ENCODE measurements around the gene RASAL2. TPM values are rescaled to one million over a fixed set of nuclear protein-coding genes. Genes with fewer than 3 reads are reported as not detected.
"Not testable (repeated sequence)": the region's sequence is repeated elsewhere in the genome, so short reads cannot be mapped to it uniquely, and the experiment has no call there.

RASAL2 gene
- total RNA-seq, 4 donors from 2014 or later: 31.8 to 48.3 (median 37.8) TPM

DNA sequence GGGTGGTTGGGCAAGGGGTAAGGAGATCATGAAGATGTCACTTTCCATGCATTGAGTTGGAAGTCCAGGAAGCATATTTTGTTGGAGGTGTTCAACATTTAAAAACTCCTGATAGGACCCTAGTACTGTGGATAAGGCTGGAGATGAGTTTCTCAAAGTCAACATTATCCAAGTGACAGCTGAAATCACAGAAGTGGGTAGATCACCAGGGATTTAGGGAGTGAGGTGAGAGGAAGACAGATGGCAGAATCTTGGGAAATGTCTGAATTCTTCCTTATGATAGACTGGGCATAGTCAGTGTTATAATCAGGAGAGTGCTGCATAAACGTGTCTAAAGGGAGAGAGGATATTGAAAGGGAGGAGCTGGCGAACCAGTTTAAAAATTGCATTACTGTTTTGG is 5.3 kb upstream of the RASAL2 start:
- WGBS: 78% methylated on average over 2 of the region's 2 CpGs
- no peak for DNase-seq (ENCODE audit: low spot score in 2 of 2)
- no peaks in the 10 kb centered on the region for H3K27me3 ChIP-seq
- TF ChIP-seq POLR2A (IDR thresholded peaks at IDR 0.05): no peak
- TF ChIP-seq EP300 (IDR thresholded peaks at IDR 0.05): no peak
- no peak for TF ChIP-seq POLR2AphosphoS5 (IDR thresholded peaks at IDR 0.05)
- TF ChIP-seq, protein P1, sequence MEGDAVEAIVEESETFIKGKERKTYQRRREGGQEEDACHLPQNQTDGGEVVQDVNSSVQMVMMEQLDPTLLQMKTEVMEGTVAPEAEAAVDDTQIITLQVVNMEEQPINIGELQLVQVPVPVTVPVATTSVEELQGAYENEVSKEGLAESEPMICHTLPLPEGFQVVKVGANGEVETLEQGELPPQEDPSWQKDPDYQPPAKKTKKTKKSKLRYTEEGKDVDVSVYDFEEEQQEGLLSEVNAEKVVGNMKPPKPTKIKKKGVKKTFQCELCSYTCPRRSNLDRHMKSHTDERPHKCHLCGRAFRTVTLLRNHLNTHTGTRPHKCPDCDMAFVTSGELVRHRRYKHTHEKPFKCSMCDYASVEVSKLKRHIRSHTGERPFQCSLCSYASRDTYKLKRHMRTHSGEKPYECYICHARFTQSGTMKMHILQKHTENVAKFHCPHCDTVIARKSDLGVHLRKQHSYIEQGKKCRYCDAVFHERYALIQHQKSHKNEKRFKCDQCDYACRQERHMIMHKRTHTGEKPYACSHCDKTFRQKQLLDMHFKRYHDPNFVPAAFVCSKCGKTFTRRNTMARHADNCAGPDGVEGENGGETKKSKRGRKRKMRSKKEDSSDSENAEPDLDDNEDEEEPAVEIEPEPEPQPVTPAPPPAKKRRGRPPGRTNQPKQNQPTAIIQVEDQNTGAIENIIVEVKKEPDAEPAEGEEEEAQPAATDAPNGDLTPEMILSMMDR (IDR thresholded peaks at IDR 0.05): no peak
- H3K4me1 ChIP-seq: peaks cover 12% of the 10 kb centered on the region
- no peak overlapping the region for H3K27ac ChIP-seq
- H3K36me3 ChIP-seq: no peaks in the 10 kb centered on the region
- H3K9me3 ChIP-seq: no peaks in the 10 kb centered on the region
- no peak overlapping the region for H3K4me3 ChIP-seq

DNA sequence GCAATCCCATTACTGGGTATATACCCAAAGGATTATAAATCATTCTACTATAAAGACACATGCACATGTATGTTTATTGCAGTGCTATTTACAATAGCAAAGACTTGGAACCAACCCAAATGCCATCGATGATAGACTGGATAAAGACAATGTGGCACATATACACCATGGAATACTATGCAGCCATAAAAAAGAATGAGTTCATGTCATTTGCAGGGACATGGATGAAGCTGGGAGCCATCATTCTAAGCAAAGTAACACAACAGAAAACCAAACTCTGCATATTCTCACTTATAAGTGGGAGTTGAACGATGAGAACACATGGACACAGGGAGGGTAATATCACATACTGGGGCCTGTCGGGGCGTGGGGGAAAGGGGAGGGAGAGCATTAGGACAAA is 2.5 kb upstream of the RASAL2 start:
- H3K4me3 ChIP-seq; H3K27me3 ChIP-seq; H3K27ac ChIP-seq; H3K9me3 ChIP-seq; H3K36me3 ChIP-seq; DNase-seq (ENCODE audit: low spot score in 2 of 2): not testable (repeated sequence)
- 94% methylated on average over 4 of the region's 4 CpGs for WGBS
- H3K4me1 ChIP-seq: peaks cover 27% of the 10 kb centered on the region

DNA sequence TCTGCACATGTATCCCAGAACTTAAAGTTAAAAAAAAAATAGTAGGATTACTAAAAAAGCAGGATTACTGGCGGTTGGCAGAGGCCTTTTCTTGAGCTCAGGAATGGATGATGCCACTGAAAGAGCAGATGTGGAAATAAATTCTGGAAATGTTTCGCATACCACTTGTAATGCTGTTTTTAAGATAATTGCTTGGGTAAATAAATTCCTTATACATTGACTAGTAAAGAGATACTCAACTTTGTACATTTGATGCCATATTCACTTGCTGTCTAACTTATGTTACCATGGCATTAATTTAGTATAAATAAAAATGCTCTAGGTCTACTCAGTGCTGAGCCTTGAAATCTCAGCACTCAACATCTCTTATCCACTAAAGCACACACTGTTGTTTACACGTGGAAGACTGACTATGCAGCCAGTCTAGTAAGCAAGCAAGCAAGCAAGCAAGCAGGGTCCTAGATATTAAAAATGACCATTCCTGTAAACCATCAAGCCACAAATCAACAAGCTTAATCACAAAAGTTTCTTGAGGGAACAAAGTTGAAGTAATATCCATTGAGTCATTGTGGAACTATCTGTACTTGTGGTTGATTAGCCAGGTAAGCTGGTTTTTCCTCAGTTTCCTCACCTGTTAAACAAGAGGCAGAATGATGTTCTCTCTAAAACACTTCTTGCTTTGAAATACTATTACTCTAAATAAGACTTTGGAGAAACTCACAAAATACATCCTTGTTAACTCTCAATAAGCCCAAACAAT is 1.7 kb upstream of the RASAL2 start:
- 81% methylated on average over 3 of the region's 3 CpGs for WGBS

DNA sequence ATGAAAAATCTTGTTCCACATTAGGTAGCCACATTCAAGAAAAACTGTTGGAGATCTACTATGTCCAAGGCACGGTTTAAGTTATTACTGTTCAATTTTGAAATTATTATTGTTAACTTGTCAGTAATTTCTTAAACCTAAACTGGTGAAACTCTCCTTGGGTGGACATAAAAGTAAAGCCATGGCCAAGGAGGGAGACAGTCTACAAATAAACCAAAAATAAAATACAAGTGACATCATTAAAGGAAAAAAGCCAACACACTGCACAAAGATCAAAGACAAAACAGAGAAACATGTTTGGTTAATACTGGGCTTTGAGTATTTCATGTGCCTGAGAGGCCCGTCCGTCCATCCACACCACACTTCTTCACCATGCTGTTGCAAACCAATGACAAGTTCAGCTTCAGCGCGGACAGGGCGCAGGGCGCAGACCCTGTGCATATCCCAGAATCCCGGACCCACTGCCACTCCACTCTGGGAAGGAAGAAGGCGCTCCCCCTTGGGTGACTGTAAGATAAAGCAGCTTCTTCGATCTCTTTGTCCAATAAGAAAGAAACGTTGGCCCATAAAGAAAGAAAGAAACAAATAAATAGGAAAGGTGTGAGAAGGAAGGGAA is 918 bp upstream of the RASAL2 start:
- H3K36me3 ChIP-seq: no peaks in the 10 kb centered on the region
- H3K4me1 ChIP-seq: peaks cover 37% of the 10 kb centered on the region
- TF ChIP-seq POLR2AphosphoS5 (IDR thresholded peaks at IDR 0.05): no peak
- H3K27ac ChIP-seq: peak overlapping the region; percentile 91
- peak in 1 of 2 donors; percentile 61 for DNase-seq (ENCODE audit: low spot score in 2 of 2)
- peak overlapping the region; percentile 98 for H3K4me3 ChIP-seq
- 6% methylated on average over 11 of the region's 11 CpGs for WGBS
- H3K9me3 ChIP-seq: no peaks in the 10 kb centered on the region
- H3K27me3 ChIP-seq: no peaks in the 10 kb centered on the region

More for the DNA sequence above, 1.7 kb upstream of the RASAL2 start:
- TF ChIP-seq, protein P1 (IDR thresholded peaks at IDR 0.05): no peak
- TF ChIP-seq POLR2A (IDR thresholded peaks at IDR 0.05): no peak
- no peak for TF ChIP-seq EP300 (IDR thresholded peaks at IDR 0.05)
- TF ChIP-seq POLR2AphosphoS5 (IDR thresholded peaks at IDR 0.05): no peak
- H3K36me3 ChIP-seq: no peaks in the 10 kb centered on the region
- H3K27ac ChIP-seq: no peak overlapping the region
- peaks cover 31% of the 10 kb centered on the region for H3K4me1 ChIP-seq
- H3K27me3 ChIP-seq: no peaks in the 10 kb centered on the region
- no peaks in the 10 kb centered on the region for H3K9me3 ChIP-seq
- no peak overlapping the region for H3K4me3 ChIP-seq
- DNase-seq (ENCODE audit: low spot score in 2 of 2): no peak

DNA sequence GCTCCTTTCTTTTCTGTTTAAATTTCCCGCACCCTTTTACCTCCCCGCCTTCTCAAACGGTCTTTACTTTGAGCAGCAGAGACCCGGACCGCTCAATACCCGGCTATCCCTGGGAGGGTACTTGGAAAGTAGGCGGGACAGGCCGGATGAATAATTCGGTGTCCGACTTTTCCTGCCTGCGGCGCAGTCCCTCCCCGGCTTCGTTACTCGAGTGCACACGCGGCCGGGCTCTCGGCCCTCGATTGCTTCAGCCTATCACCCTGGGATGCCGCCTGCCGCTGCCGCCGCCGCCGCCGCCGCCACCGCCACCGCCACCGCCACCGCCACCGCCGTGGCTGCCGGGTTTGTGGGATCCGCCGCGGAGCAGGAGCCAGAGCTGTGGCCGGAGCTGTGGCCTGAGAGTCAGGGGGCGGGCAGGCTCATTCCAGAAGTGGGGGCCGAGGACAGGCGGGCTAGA is 382 bp upstream of the RASAL2 start:
- under 1% methylated on average over 20 of the region's 42 CpGs for WGBS
- no peaks in the 10 kb centered on the region for H3K9me3 ChIP-seq

DNA sequence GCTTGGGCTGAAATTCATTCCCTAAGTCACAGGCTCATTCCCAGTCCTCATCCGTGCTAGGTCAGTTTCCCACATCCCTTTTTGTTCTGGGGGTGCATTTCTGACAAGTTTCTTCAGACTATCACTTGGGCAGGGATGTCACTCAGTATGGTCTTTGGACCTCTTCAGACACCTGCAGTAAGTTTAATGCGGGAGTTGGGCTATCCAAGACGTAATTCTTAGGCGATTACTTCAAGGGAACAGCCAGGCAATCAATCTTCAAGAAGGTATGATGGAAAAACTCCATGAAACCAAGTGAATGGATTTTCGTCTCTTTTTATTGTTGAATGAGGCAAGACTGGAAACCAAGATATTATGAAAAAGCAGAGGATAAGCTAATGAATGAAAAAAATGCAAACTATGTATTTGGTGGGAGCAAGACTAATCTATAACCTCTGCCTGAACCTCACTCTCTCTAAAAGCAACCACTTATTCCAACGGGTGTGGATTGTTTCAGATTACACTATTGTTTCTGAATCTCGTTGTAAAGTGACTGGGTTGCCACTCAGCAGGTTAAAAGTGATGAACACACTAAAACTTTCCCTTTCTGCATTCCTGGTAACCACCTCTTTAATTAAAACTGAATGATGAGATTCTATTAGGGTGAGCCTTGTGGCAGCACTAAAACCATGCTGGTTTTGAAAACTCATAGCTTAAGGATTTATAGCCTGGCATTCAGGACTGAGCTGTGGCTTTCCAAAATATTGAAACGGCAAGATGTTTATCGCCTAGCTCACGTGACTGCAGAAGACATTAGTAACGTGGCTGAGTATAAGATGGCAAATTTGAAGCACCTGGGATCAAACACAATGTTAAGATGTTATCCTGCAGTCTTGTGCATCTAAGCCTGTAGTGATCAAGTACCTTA is 1.1 kb downstream of the RASAL2 start:
- Histone ChIP-seq H3K4me3 (peak overlapping the region; percentile 98), H3K4me1 (peaks cover 46% of the 10 kb centered on the region), H3K36me3 (no peaks in the 10 kb centered on the region), H3K27me3 (no peaks in the 10 kb centered on the region), H3K9me3 (no peaks in the 10 kb centered on the region), H3K27ac (peak overlapping the region; percentile 91)
- TF ChIP-seq POLR2A (IDR thresholded peaks at IDR 0.05) (no peak), POLR2AphosphoS5 (IDR thresholded peaks at IDR 0.05) (no peak), EP300 (IDR thresholded peaks at IDR 0.05) (no peak)
- TF ChIP-seq, protein P1 (IDR thresholded peaks at IDR 0.05): no peak
- 7% methylated on average over 11 of the region's 11 CpGs for WGBS
- no peak for DNase-seq (ENCODE audit: low spot score in 2 of 2)

More for the DNA sequence above, 382 bp upstream of the RASAL2 start:
- H3K4me1 ChIP-seq: peaks cover 43% of the 10 kb centered on the region
- no peaks in the 10 kb centered on the region for H3K36me3 ChIP-seq
- TF ChIP-seq POLR2AphosphoS5 (IDR thresholded peaks at IDR 0.05): peak in 1 of 3 donors; percentile 12
- TF ChIP-seq EP300 (IDR thresholded peaks at IDR 0.05): no peak
- no peaks in the 10 kb centered on the region for H3K27me3 ChIP-seq
- H3K4me3 ChIP-seq: peak overlapping the region; percentile 98
- DNase-seq (ENCODE audit: low spot score in 2 of 2): peak; percentile 94
- H3K27ac ChIP-seq: peak overlapping the region; percentile 91

Measured in suprapubic skin (tissue), 4 donors.